Natural killer cell (primary cell): Measurements from ENCODE around the gene NR1H2. TPM values are rescaled to one million over a fixed set of nuclear protein-coding genes. Genes with fewer than 3 reads are reported as not detected.

ENCODE experiments used
- ATAC-seq, 3 donors: fragments of 150-1000 bp in 2 of 3; fragments of 200-7000 bp in 1 of 3; cut with Tn5 transposase; 1 replicate in 1 of 3; 2 replicates in 2 of 3; pipeline ENCODE4 v1.10.0; 2021; ENCODE audit warnings: mild to moderate bottlenecking in 2 of 3, moderate library complexity in 2 of 3
- DNase-seq, 2 donors: peaks; one replicate each; pipeline versions ENCODE4 v3.0.0 to v3.0.0-alpha.2; 2013 to 2021; ENCODE audit warnings: mixed read lengths in 1 of 2
- H3K27ac ChIP-seq: one replicate; pipeline ENCODE4 v1.5.1; 2013; ENCODE audit warnings: mild to moderate bottlenecking, low read length
- H3K27me3 ChIP-seq: one replicate; pipeline ENCODE4 v1.6.1; 2013; ENCODE audit warnings: low read length; ENCODE audit not compliant: control insufficient read depth, insufficient read depth
- H3K36me3 ChIP-seq: one replicate; pipeline ENCODE4 v1.6.1; 2013; ENCODE audit warnings: low read length; ENCODE audit not compliant: control insufficient read depth, insufficient read depth
- H3K4me1 ChIP-seq: one replicate; pipeline ENCODE4 v1.6.1; 2013; ENCODE audit warnings: low read length; ENCODE audit not compliant: control insufficient read depth, insufficient read depth
- H3K4me3 ChIP-seq: one replicate; pipeline ENCODE4 v1.5.1; 2013; ENCODE audit warnings: low read length
- H3K9me3 ChIP-seq: one replicate; pipeline ENCODE4 v1.6.1; 2013; ENCODE audit warnings: low read length; ENCODE audit not compliant: control insufficient read depth, insufficient read depth
- H3K27ac Mint-ChIP-seq, 2 donors: one replicate each; pipeline ENCODE4 v1.8.0; 2022; ENCODE audit warnings: mild to moderate bottlenecking in 2 of 2, mixed read lengths in 2 of 2, moderate library complexity in 1 of 2
- H3K27me3 Mint-ChIP-seq, 2 donors: one replicate each; pipeline ENCODE4 v1.8.0; 2022; ENCODE audit warnings: low read depth in 2 of 2, mixed read lengths in 2 of 2
- H3K36me3 Mint-ChIP-seq: one replicate; pipeline ENCODE4 v1.8.0; 2022; ENCODE audit warnings: mixed read lengths
- H3K4me1 Mint-ChIP-seq, 2 donors: one replicate each; pipeline ENCODE4 v1.8.0; 2022; ENCODE audit warnings: mixed read lengths in 2 of 2
- H3K4me3 Mint-ChIP-seq: one replicate; pipeline ENCODE4 v1.8.0; 2022; ENCODE audit warnings: mild to moderate bottlenecking, moderate library complexity, mixed read lengths
- H3K9me3 Mint-ChIP-seq, 2 donors: one replicate each; pipeline ENCODE4 v1.8.0; 2022; ENCODE audit warnings: mixed read lengths in 2 of 2
- WGBS: methylation state at CpG from one replicate; pipeline ENCODE4 v1.1.7; 2013; ENCODE audit warnings: missing lambda C conversion rate; ENCODE audit not compliant: insufficient coverage; 5-methylcytosine and 5-hydroxymethylcytosine counted together
- intact Hi-C: fragments of 100-400 bp; cut with micrococcal nuclease; formaldehyde crosslinking; loops from one replicate; pipeline ENCODE4 v1.14.2; 2022
- total RNA-seq, 4 donors: library from RNA; stranded (reverse); fragments of 120-200 nt in 1 of 4; gene quantifications; one replicate each; pipeline versions ENCODE4 v1.2.3 to v1.2.4, GENCODE V29; 2013 to 2022
- TF ChIP-seq, protein P1 (sequence below): fragments of 200-600 bp; IDR thresholded peaks from one replicate; pipeline ENCODE4 v1.8.0; 2022; ENCODE audit warnings: antibody characterized with exemption

NR1H2 gene
- total RNA-seq, 3 donors from 2014 or later (not counting 1 experiment from before 2014, with no cell fraction given) = 185 to 217 (median 211) TPM

DNA sequence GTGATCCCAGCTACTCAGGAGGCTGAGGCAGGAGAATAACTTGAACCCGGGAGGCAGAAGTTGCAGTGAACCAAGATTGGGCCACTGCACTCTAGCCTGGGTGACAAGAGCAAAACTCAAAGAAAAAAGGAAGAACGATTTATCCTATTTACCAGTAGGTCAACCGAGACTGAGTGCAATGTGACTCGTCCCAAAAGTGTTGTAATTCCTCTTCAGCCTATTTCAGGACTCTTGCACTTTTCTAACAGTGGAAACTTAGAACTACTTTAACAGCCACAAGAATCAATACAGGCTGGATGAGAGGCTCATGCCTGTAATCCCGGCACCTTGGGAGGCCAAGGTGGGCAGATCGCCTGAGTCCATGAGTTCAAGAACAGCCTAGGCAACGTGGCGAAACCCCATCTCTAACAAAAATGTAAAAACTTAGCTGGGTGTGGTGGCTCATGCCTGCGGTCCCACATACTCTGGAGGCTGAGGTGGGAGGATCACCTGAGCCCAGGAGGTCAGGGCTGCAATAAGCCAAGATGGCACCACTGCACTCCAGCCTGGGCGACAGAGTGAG, 4.3 kb upstream of the NR1H2 start:
- no peaks in the 10 kb centered on the region for H3K36me3 ChIP-seq
- Mint-ChIP-seq H3K9me3 (no peaks in the 10 kb centered on the region), H3K4me1 (peaks cover 18 to 19% of the 10 kb centered on the region in 2 donors), H3K36me3 (no peaks in the 10 kb centered on the region), H3K27me3 (no peaks in the 10 kb centered on the region), H3K27ac (no peak overlapping the region), H3K4me3 (no peak overlapping the region)
- no peak for DNase-seq
- H3K9me3 ChIP-seq = no peaks in the 10 kb centered on the region
- 78% methylated on average over 7 of the region's 10 CpGs for WGBS
- no peak overlapping the region for H3K4me3 ChIP-seq
- TF ChIP-seq, protein P1, sequence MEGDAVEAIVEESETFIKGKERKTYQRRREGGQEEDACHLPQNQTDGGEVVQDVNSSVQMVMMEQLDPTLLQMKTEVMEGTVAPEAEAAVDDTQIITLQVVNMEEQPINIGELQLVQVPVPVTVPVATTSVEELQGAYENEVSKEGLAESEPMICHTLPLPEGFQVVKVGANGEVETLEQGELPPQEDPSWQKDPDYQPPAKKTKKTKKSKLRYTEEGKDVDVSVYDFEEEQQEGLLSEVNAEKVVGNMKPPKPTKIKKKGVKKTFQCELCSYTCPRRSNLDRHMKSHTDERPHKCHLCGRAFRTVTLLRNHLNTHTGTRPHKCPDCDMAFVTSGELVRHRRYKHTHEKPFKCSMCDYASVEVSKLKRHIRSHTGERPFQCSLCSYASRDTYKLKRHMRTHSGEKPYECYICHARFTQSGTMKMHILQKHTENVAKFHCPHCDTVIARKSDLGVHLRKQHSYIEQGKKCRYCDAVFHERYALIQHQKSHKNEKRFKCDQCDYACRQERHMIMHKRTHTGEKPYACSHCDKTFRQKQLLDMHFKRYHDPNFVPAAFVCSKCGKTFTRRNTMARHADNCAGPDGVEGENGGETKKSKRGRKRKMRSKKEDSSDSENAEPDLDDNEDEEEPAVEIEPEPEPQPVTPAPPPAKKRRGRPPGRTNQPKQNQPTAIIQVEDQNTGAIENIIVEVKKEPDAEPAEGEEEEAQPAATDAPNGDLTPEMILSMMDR = no peak
- no peak for ATAC-seq
- H3K27me3 ChIP-seq = no peaks in the 10 kb centered on the region
- peaks cover 24% of the 10 kb centered on the region for H3K4me1 ChIP-seq
- intact Hi-C loops = no loop called here
- H3K27ac ChIP-seq = no peak overlapping the region

DNA sequence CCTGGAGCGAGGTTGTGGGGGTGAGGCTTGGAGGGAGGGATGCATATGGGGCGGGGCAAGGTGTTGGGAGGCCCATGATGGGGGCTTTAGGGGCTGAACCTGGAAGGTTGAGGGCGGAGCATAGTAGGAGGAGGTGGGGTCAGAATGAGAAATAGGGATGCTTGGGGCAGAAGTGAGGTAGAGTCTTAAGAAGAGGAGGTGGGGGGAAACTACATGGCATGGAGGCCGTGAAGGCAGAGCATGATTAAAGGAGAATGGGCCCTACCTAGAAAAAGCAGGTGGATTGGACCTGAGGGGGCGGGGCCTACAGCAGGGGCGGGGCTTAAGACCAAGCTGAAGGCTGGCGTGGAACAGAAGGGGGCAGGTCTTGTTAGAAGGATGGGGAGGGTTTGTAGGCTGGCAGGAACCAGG, 799 bp downstream of the NR1H2 start:
- Mint-ChIP-seq H3K36me3 (no peaks in the 10 kb centered on the region), H3K27me3 (no peaks in the 10 kb centered on the region)

GRCh38 chr19:50377517-50377916, 1.3 kb downstream of the NR1H2 start:
- H3K9me3 ChIP-seq = no peaks in the 10 kb centered on the region
- H3K36me3 Mint-ChIP-seq = no peaks in the 10 kb centered on the region
- peak overlapping the region; percentile 99 for H3K4me3 Mint-ChIP-seq
- H3K4me3 ChIP-seq = no peak overlapping the region
- peaks cover 10% of the 10 kb centered on the region for H3K4me1 ChIP-seq
- peak overlapping the region; percentile 99 to 100 for H3K27ac Mint-ChIP-seq
- peak in 1 of 2 donors; percentile 6 for DNase-seq
- H3K4me1 Mint-ChIP-seq = peaks cover 14 to 29% of the 10 kb centered on the region in 2 donors
- no peak for ATAC-seq
- TF ChIP-seq, protein P1 = no peak
- H3K27me3 ChIP-seq = no peaks in the 10 kb centered on the region
- intact Hi-C loops = no loop called here
- no peaks in the 10 kb centered on the region for H3K27me3 Mint-ChIP-seq
- H3K36me3 ChIP-seq = peaks cover 47% of the 10 kb centered on the region
- no peaks in the 10 kb centered on the region for H3K9me3 Mint-ChIP-seq
- H3K27ac ChIP-seq = peak overlapping the region; percentile 42
- WGBS = 87% methylated on average over 8 of the region's 9 CpGs

More for the DNA sequence above, 799 bp downstream of the NR1H2 start:
- Histone ChIP-seq H3K4me3 (no peak overlapping the region), H3K27ac (peak overlapping the region; percentile 42), H3K36me3 (peaks cover 43% of the 10 kb centered on the region), H3K9me3 (no peaks in the 10 kb centered on the region), H3K27me3 (no peaks in the 10 kb centered on the region), H3K4me1 (peaks cover 10% of the 10 kb centered on the region)
- Mint-ChIP-seq H3K9me3 (no peaks in the 10 kb centered on the region), H3K4me3 (peak overlapping the region; percentile 99), H3K4me1 (peaks cover 14 to 29% of the 10 kb centered on the region in 2 donors), H3K27ac (peak overlapping the region; percentile 99 to 100)
- TF ChIP-seq, protein P1 = no peak
- peak; percentile 47 to 71 for DNase-seq
- peak; percentile 0 to 11 (median 11) for ATAC-seq
- intact Hi-C loops = no loop called here
- WGBS = 72% methylated on average over 7 of the region's 7 CpGs
